GM23338 (cell line): ENCODE results near the gene EPHA7. TPM values are rescaled to one million over a fixed set of nuclear protein-coding genes. Genes with fewer than 3 reads are reported as not detected.

Source experiments
- ATAC-seq: fragments of 200-7000 bp; cut with Tn5 transposase; 3 replicates; pipeline ENCODE4 v1.9.1; 2020
- DNase-seq: peaks from one replicate; pipeline ENCODE4 v3.0.0-alpha.2; 2015; ENCODE audit warnings: low spot score
- H2AFZ ChIP-seq: fragments of 200-600 bp; sonication (generic); 2 replicates; pipeline ENCODE4 v1.8.0; 2016; ENCODE audit warnings: antibody characterized with exemption, mild to moderate bottlenecking, moderate library complexity
- H3F3A ChIP-seq: fragments of 200-600 bp; sonication (generic); replicated peaks from 2 replicates; pipeline ENCODE4 v1.8.0; 2017; ENCODE audit warnings: antibody characterized with exemption, mixed run types, low read depth
- H3K27ac ChIP-seq: fragments of 200-600 bp; sonication (generic); 2 replicates; pipeline ENCODE4 v1.6.1; 2016; ENCODE audit warnings: low read depth
- H3K27me3 ChIP-seq: fragments of 200-600 bp; sonication (generic); 2 replicates; pipeline ENCODE4 v1.8.0; 2016; ENCODE audit warnings: mild to moderate bottlenecking, mixed run types, moderate library complexity; ENCODE audit not compliant: insufficient read depth
- H3K36me3 ChIP-seq: fragments of 200-600 bp; sonication (generic); 2 replicates; pipeline ENCODE4 v1.8.0; 2016; ENCODE audit warnings: mild to moderate bottlenecking; ENCODE audit not compliant: insufficient read depth
- H3K4me1 ChIP-seq: fragments of 200-600 bp; sonication (generic); 2 replicates; pipeline ENCODE4 v1.8.0; 2016; ENCODE audit warnings: mild to moderate bottlenecking, moderate library complexity; ENCODE audit not compliant: insufficient read depth
- H3K4me2 ChIP-seq: fragments of 200-600 bp; sonication (generic); 2 replicates; pipeline ENCODE4 v1.7.1; 2017; ENCODE audit warnings: mixed run types
- H3K4me3 ChIP-seq: fragments of 200-600 bp; sonication (generic); 2 replicates; pipeline ENCODE4 v1.6.1; 2016; ENCODE audit warnings: mixed run types
- H3K79me2 ChIP-seq: fragments of 200-600 bp; sonication (generic); replicated peaks from 2 replicates; pipeline ENCODE4 v1.8.0; 2017; ENCODE audit warnings: mild to moderate bottlenecking; ENCODE audit not compliant: insufficient read depth
- H3K9me2 ChIP-seq: fragments of 200-600 bp; sonication (generic); 2 replicates; pipeline ENCODE4 v1.8.0; 2017; ENCODE audit not compliant: insufficient read depth
- H4K20me1 ChIP-seq: fragments of 200-600 bp; sonication (generic); replicated peaks from 2 replicates; pipeline ENCODE4 v1.8.0; 2017; ENCODE audit warnings: mild to moderate bottlenecking; ENCODE audit not compliant: insufficient read depth
- H3K27ac Mint-ChIP-seq: 2 replicates; pipeline ENCODE4 v1.8.0; 2020; ENCODE audit warnings: inconsistent platforms, mild to moderate bottlenecking, moderate library complexity, mixed read lengths
- H3K27me3 Mint-ChIP-seq: 3 replicates; pipeline ENCODE4 v1.8.0; 2022; ENCODE audit warnings: low read depth, mild to moderate bottlenecking, moderate library complexity, mixed read lengths, inconsistent platforms; ENCODE audit not compliant: insufficient read depth, poor library complexity
- H3K36me3 Mint-ChIP-seq: 3 replicates; pipeline ENCODE4 v1.8.0; 2021; ENCODE audit warnings: low read depth, mild to moderate bottlenecking, inconsistent platforms, moderate library complexity, mixed read lengths
- H3K4me1 Mint-ChIP-seq: 3 replicates; pipeline ENCODE4 v1.8.0; 2020; ENCODE audit warnings: mild to moderate bottlenecking, inconsistent platforms, mixed read lengths
- H3K4me3 Mint-ChIP-seq: 3 replicates; pipeline ENCODE4 v1.8.0; 2021; ENCODE audit warnings: moderate library complexity, mild to moderate bottlenecking, inconsistent platforms, mixed read lengths
- H3K9me3 Mint-ChIP-seq: 3 replicates; pipeline ENCODE4 v1.8.0; 2020; ENCODE audit warnings: moderate library complexity, mild to moderate bottlenecking, inconsistent platforms, mixed read lengths
- CTCF ChIP-seq, 2 experiments: fragments of 200-600 bp in 1 of 2; sonication (generic) in 1 of 2; conservative IDR thresholded peaks; 2 replicates each; pipeline versions ENCODE4 v1.5.1 to v1.6.1; 2016 to 2017; ENCODE audit warnings: antibody characterized with exemption in 2 of 2, low read depth in 2 of 2, mild to moderate bottlenecking in 2 of 2, moderate library complexity in 1 of 2
- ETS1 ChIP-seq: IDR thresholded peaks from 2 replicates; pipeline ENCODE4 v1.6.1; 2016; ENCODE audit warnings: antibody characterized with exemption
- EZH2 ChIP-seq: fragments of 200-600 bp; sonication (generic); IDR thresholded peaks from one replicate; pipeline ENCODE4 v1.8.0; 2017; ENCODE audit warnings: antibody characterized with exemption, mild to moderate bottlenecking, low read depth; ENCODE audit not compliant: unreplicated experiment
- EZH2phosphoT487 ChIP-seq: fragments of 200-600 bp; sonication (generic); IDR thresholded peaks from one replicate; pipeline ENCODE4 v1.8.1; 2018; ENCODE audit warnings: antibody characterized with exemption; ENCODE audit not compliant: unreplicated experiment
- JUNB ChIP-seq: IDR thresholded peaks from one replicate; pipeline ENCODE4 v1.6.1; 2016; ENCODE audit warnings: antibody characterized with exemption; ENCODE audit not compliant: unreplicated experiment
- NANOG ChIP-seq: IDR thresholded peaks from 2 replicates; pipeline ENCODE4 v1.6.1; 2016; ENCODE audit warnings: antibody characterized with exemption, borderline replicate concordance
- POLR2AphosphoS5 ChIP-seq: IDR thresholded peaks from 2 replicates; pipeline ENCODE4 v1.6.1; 2016; ENCODE audit warnings: antibody characterized with exemption, low read depth
- ZNF114 ChIP-seq: fragments of 250-450 bp; sonication (Bioruptor Pico); IDR thresholded peaks from 2 replicates; pipeline ENCODE4 v1.5.0; 2020; ENCODE audit warnings: mild to moderate bottlenecking, moderate library complexity
- ZNF331 ChIP-seq: fragments of 250-450 bp; sonication (Bioruptor Pico); IDR thresholded peaks from 2 replicates; pipeline ENCODE4 v1.5.0; 2020; ENCODE audit warnings: low read depth, mild to moderate bottlenecking, moderate library complexity
- polyA plus RNA-seq: library from polyadenylated mRNA; unstranded; fragments of >200 nt; fragmentation: Nextera tagmentation; extraction: Ambion mirVana; gene quantifications from 2 replicates; pipeline ENCODE4 v1.2.1, GENCODE V29; 2016
- total RNA-seq: library from RNA; depleted of rRNA; stranded (reverse); fragments of >200 nt; shearing (Covaris generic); gene quantifications from 2 replicates; pipeline ENCODE4 v1.2.3, GENCODE V29; 2014
- TF ChIP-seq, protein P1 (sequence below): fragments of 250-450 bp; sonication (Bioruptor Pico); IDR thresholded peaks from 2 replicates; pipeline ENCODE4 v1.5.0; 2020; ENCODE audit warnings: mild to moderate bottlenecking, moderate library complexity

EPHA7 gene
- total and polyA plus RNA-seq, 2 experiments from 2014 or later = 3.3 to 7.3 TPM

- H3K4me1 ChIP-seq = no peaks in the 10 kb centered on the region
- H3F3A ChIP-seq = no peaks in the 10 kb centered on the region
- H3K27ac Mint-ChIP-seq = no peak overlapping the region
- no peaks in the 10 kb centered on the region for H3K9me3 Mint-ChIP-seq
- H2AFZ ChIP-seq = no peak overlapping the region
- no peaks in the 10 kb centered on the region for H3K36me3 Mint-ChIP-seq
- H3K27ac ChIP-seq = no peak overlapping the region
- TF ChIP-seq ZNF114 (CRISPR knock-in tag) = no peak
- TF ChIP-seq ZNF331 (CRISPR knock-in tag) = no peak
- no peaks in the 10 kb centered on the region for H4K20me1 ChIP-seq
- H3K4me2 ChIP-seq = no peak overlapping the region
- H3K27me3 ChIP-seq = no peaks in the 10 kb centered on the region
- no peak overlapping the region for H3K4me3 Mint-ChIP-seq
- H3K9me2 ChIP-seq = no peaks in the 10 kb centered on the region
- DNase-seq = no peak
- H3K27me3 Mint-ChIP-seq = no peaks in the 10 kb centered on the region
- no peak overlapping the region for H3K4me3 ChIP-seq
- H3K36me3 ChIP-seq = no peaks in the 10 kb centered on the region
- no peaks in the 10 kb centered on the region for H3K79me2 ChIP-seq
- H3K4me1 Mint-ChIP-seq = no peaks in the 10 kb centered on the region
- ATAC-seq = no peak
Observed at GRCh38 chr6:93376026-93376540, 43.3 kb downstream of the EPHA7 start.

- Histone ChIP-seq H3K36me3 (no peaks in the 10 kb centered on the region), H4K20me1 (no peaks in the 10 kb centered on the region), H3K9me2 (no peaks in the 10 kb centered on the region), H3K4me2 (no peak overlapping the region), H3F3A (no peaks in the 10 kb centered on the region), H3K27ac (no peak overlapping the region), H3K4me1 (no peaks in the 10 kb centered on the region), H3K79me2 (no peaks in the 10 kb centered on the region), H3K4me3 (no peak overlapping the region), H3K27me3 (no peaks in the 10 kb centered on the region), H2AFZ (no peak overlapping the region)
- H3K27me3 Mint-ChIP-seq = no peaks in the 10 kb centered on the region
- no peak overlapping the region for H3K4me3 Mint-ChIP-seq
- DNase-seq = no peak
- no peaks in the 10 kb centered on the region for H3K36me3 Mint-ChIP-seq
- no peaks in the 10 kb centered on the region for H3K4me1 Mint-ChIP-seq
- ATAC-seq = no peak
- H3K9me3 Mint-ChIP-seq = no peaks in the 10 kb centered on the region
- H3K27ac Mint-ChIP-seq = no peak overlapping the region
- TF ChIP-seq, protein P1, sequence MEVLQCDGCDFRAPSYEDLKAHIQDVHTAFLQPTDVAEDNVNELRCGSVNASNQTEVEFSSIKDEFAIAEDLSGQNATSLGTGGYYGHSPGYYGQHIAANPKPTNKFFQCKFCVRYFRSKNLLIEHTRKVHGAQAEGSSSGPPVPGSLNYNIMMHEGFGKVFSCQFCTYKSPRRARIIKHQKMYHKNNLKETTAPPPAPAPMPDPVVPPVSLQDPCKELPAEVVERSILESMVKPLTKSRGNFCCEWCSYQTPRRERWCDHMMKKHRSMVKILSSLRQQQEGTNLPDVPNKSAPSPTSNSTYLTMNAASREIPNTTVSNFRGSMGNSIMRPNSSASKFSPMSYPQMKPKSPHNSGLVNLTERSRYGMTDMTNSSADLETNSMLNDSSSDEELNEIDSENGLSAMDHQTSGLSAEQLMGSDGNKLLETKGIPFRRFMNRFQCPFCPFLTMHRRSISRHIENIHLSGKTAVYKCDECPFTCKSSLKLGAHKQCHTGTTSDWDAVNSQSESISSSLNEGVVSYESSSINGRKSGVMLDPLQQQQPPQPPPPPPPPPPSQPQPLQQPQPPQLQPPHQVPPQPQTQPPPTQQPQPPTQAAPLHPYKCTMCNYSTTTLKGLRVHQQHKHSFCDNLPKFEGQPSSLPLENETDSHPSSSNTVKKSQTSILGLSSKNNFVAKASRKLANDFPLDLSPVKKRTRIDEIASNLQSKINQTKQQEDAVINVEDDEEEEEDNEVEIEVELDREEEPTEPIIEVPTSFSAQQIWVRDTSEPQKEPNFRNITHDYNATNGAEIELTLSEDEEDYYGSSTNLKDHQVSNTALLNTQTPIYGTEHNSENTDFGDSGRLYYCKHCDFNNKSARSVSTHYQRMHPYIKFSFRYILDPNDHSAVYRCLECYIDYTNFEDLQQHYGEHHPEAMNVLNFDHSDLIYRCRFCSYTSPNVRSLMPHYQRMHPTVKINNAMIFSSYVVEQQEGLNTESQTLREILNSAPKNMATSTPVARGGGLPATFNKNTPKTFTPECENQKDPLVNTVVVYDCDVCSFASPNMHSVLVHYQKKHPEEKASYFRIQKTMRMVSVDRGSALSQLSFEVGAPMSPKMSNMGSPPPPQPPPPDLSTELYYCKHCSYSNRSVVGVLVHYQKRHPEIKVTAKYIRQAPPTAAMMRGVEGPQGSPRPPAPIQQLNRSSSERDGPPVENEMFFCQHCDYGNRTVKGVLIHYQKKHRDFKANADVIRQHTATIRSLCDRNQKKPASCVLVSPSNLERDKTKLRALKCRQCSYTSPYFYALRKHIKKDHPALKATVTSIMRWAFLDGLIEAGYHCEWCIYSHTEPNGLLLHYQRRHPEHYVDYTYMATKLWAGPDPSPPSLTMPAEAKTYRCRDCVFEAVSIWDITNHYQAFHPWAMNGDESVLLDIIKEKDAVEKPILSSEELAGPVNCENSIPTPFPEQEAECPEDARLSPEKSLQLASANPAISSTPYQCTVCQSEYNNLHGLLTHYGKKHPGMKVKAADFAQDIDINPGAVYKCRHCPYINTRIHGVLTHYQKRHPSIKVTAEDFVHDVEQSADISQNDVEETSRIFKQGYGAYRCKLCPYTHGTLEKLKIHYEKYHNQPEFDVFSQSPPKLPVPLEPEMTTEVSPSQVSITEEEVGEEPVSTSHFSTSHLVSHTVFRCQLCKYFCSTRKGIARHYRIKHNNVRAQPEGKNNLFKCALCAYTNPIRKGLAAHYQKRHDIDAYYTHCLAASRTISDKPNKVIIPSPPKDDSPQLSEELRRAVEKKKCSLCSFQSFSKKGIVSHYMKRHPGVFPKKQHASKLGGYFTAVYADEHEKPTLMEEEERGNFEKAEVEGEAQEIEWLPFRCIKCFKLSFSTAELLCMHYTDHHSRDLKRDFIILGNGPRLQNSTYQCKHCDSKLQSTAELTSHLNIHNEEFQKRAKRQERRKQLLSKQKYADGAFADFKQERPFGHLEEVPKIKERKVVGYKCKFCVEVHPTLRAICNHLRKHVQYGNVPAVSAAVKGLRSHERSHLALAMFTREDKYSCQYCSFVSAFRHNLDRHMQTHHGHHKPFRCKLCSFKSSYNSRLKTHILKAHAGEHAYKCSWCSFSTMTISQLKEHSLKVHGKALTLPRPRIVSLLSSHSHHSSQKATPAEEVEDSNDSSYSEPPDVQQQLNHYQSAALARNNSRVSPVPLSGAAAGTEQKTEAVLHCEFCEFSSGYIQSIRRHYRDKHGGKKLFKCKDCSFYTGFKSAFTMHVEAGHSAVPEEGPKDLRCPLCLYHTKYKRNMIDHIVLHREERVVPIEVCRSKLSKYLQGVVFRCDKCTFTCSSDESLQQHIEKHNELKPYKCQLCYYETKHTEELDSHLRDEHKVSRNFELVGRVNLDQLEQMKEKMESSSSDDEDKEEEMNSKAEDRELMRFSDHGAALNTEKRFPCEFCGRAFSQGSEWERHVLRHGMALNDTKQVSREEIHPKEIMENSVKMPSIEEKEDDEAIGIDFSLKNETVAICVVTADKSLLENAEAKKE = no peak
- TF ChIP-seq EZH2 (no peak), NANOG (no peak), EZH2phosphoT487 (no peak), CTCF (conservative IDR thresholded peaks at IDR 0.05; ENCODE audit: low read depth in 2 of 2) (no peak), POLR2AphosphoS5 (no peak), ETS1 (no peak), JUNB (no peak), ZNF114 (CRISPR knock-in tag) (no peak)
Observed at GRCh38 chr6:93373445-93373844, 45.9 kb downstream of the EPHA7 start.
